Esophagus (tissue), 2 donors: ENCODE measurements around the gene LPCAT1. TPM values are rescaled to one million over a fixed set of nuclear protein-coding genes. Genes with fewer than 3 reads are reported as not detected.

Source experiments
- H3K27ac ChIP-seq, 2 donors: one replicate each; pipeline ENCODE4 v1.5.1; 2013; ENCODE audit warnings: low read depth in 2 of 2, mild to moderate bottlenecking in 2 of 2, inconsistent platforms in 1 of 2, low read length in 1 of 2, moderate library complexity in 1 of 2
- H3K27me3 ChIP-seq, 2 donors: one replicate each; pipeline ENCODE4 v1.6.1; 2013; ENCODE audit warnings: low read length in 2 of 2, control low read depth in 1 of 2, mild to moderate bottlenecking in 1 of 2; ENCODE audit not compliant: insufficient read depth in 2 of 2, control insufficient read depth in 1 of 2
- H3K36me3 ChIP-seq, 2 donors: one replicate each; pipeline ENCODE4 v1.6.1; 2013; ENCODE audit warnings: low read length in 1 of 2; ENCODE audit not compliant: control insufficient read depth in 2 of 2, insufficient read depth in 2 of 2
- H3K4me1 ChIP-seq, 2 donors: one replicate each; pipeline ENCODE4 v1.6.1; 2013; ENCODE audit warnings: low read length in 1 of 2; ENCODE audit not compliant: control insufficient read depth in 2 of 2, insufficient read depth in 2 of 2
- H3K4me3 ChIP-seq, 2 donors: one replicate each; pipeline ENCODE4 v1.5.1; 2013; ENCODE audit warnings: low read length in 2 of 2, mild to moderate bottlenecking in 2 of 2, low read depth in 1 of 2, moderate library complexity in 1 of 2
- H3K9me3 ChIP-seq, 2 donors: one replicate each; pipeline ENCODE4 v1.6.1; 2013; ENCODE audit warnings: mild to moderate bottlenecking in 2 of 2, low read depth in 1 of 2, low read length in 1 of 2, moderate library complexity in 1 of 2; ENCODE audit not compliant: control insufficient read depth in 2 of 2, insufficient read depth in 1 of 2
- WGBS, 2 donors: extraction: QIAGEN DNeasy Blood & Tissue Kit; methylation state at CpG; one replicate each; pipeline ENCODE4 v1.1.7; 2013; 5-methylcytosine and 5-hydroxymethylcytosine counted together
- polyA plus RNA-seq, 2 donors: library from polyadenylated mRNA; stranded (reverse); fragments of 200-250 nt; gene quantifications; one replicate each; pipeline ENCODE4 v1.2.3, GENCODE V29; 2013
- donor health status: healthy with polysubstance abuse.
- donor health status: Bipolar disorder and iron deficiency.

The LPCAT1 gene
- polyA plus RNA-seq, 2 donors, result 5.0 to 6.3 TPM

GRCh38 chr5:1548702-1549474, 25.1 kb upstream of the LPCAT1 start:
- Histone ChIP-seq H3K27ac (no peak overlapping the region), H3K36me3 (no peaks in the 10 kb centered on the region), H3K27me3 (peaks cover 0 to under 1% of the 10 kb centered on the region in 2 donors), H3K4me3 (no peak overlapping the region), H3K4me1 (peaks cover 3 to 9% of the 10 kb centered on the region in 2 donors), H3K9me3 (no peaks in the 10 kb centered on the region)
- 80 to 87% methylated on average over 33 of the region's 33 CpGs for WGBS, 2 donors

- Histone ChIP-seq H3K4me1 (peaks cover 2 to 8% of the 10 kb centered on the region in 2 donors), H3K36me3 (no peaks in the 10 kb centered on the region), H3K9me3 (no peaks in the 10 kb centered on the region), H3K4me3 (no peak overlapping the region), H3K27ac (no peak overlapping the region), H3K27me3 (no peaks in the 10 kb centered on the region)
- WGBS, 2 donors, result 94 to 97% methylated on average over 5 to 6 of the region's 6 CpGs
Measured at GRCh38 chr5:1547655-1548054, 23.9 kb upstream of the LPCAT1 start.

- Histone ChIP-seq H3K27ac (no peak overlapping the region), H3K36me3 (no peaks in the 10 kb centered on the region), H3K9me3 (no peaks in the 10 kb centered on the region), H3K4me3 (no peak overlapping the region), H3K4me1 (peaks cover 2 to 9% of the 10 kb centered on the region in 2 donors), H3K27me3 (no peaks in the 10 kb centered on the region)
- 94% methylated on average over 11 of the region's 11 CpGs for WGBS, 2 donors
Measured at GRCh38 chr5:1547236-1547635, 23.5 kb upstream of the LPCAT1 start.

GRCh38 chr5:1546556-1546955, 22.8 kb upstream of the LPCAT1 start:
- peaks cover 2 to 9% of the 10 kb centered on the region in 2 donors for H3K4me1 ChIP-seq
- H3K27ac ChIP-seq, result no peak overlapping the region
- 87 to 89% methylated on average over 18 of the region's 18 CpGs for WGBS, 2 donors
- no peaks in the 10 kb centered on the region for H3K27me3 ChIP-seq
- no peaks in the 10 kb centered on the region for H3K36me3 ChIP-seq
- H3K4me3 ChIP-seq, result no peak overlapping the region
- no peaks in the 10 kb centered on the region for H3K9me3 ChIP-seq

- WGBS, 2 donors, result 60 to 65% methylated on average over 6 of the region's 6 CpGs
- H3K27ac ChIP-seq, result no peak overlapping the region
- peaks cover 2 to 9% of the 10 kb centered on the region in 2 donors for H3K4me1 ChIP-seq
- no peak overlapping the region for H3K4me3 ChIP-seq
- no peaks in the 10 kb centered on the region for H3K9me3 ChIP-seq
- H3K36me3 ChIP-seq, result no peaks in the 10 kb centered on the region
- no peaks in the 10 kb centered on the region for H3K27me3 ChIP-seq
Measured at GRCh38 chr5:1545805-1546355, 22.1 kb upstream of the LPCAT1 start.

GRCh38 chr5:1545126-1545804, 21.5 kb upstream of the LPCAT1 start:
- H3K4me3 ChIP-seq, result no peak overlapping the region
- H3K4me1 ChIP-seq, result peaks cover 2 to 9% of the 10 kb centered on the region in 2 donors
- H3K27ac ChIP-seq, result no peak overlapping the region
- WGBS, 2 donors, result 83 to 85% methylated on average over 4 of the region's 4 CpGs
- no peaks in the 10 kb centered on the region for H3K36me3 ChIP-seq
- H3K27me3 ChIP-seq, result no peaks in the 10 kb centered on the region
- H3K9me3 ChIP-seq, result no peaks in the 10 kb centered on the region

GRCh38 chr5:1544294-1544961, 20.7 kb upstream of the LPCAT1 start:
- Histone ChIP-seq H3K4me3 (no peak overlapping the region), H3K27me3 (no peaks in the 10 kb centered on the region), H3K27ac (no peak overlapping the region), H3K4me1 (peaks cover 2 to 9% of the 10 kb centered on the region in 2 donors), H3K9me3 (peaks cover 2 to 3% of the 10 kb centered on the region in 2 donors), H3K36me3 (no peaks in the 10 kb centered on the region)
- WGBS, 2 donors, result 91 to 95% methylated on average over 12 of the region's 12 CpGs

GRCh38 chr5:1543398-1544293, 19.9 kb upstream of the LPCAT1 start:
- no peak overlapping the region for H3K27ac ChIP-seq
- H3K27me3 ChIP-seq, result no peaks in the 10 kb centered on the region
- 84% methylated on average over 8 of the region's 8 CpGs for WGBS, 2 donors
- peaks cover 2 to 9% of the 10 kb centered on the region in 2 donors for H3K4me1 ChIP-seq
- peaks cover 2 to 3% of the 10 kb centered on the region in 2 donors for H3K9me3 ChIP-seq
- no peak overlapping the region for H3K4me3 ChIP-seq
- H3K36me3 ChIP-seq, result no peaks in the 10 kb centered on the region

GRCh38 chr5:1542781-1543180, 19.0 kb upstream of the LPCAT1 start:
- peaks cover 2 to 3% of the 10 kb centered on the region in 2 donors for H3K9me3 ChIP-seq
- H3K27me3 ChIP-seq, result no peaks in the 10 kb centered on the region
- H3K36me3 ChIP-seq, result no peaks in the 10 kb centered on the region
- no peak overlapping the region for H3K27ac ChIP-seq
- H3K4me1 ChIP-seq, result peaks cover 2 to 9% of the 10 kb centered on the region in 2 donors
- H3K4me3 ChIP-seq, result no peak overlapping the region
- WGBS, 2 donors, result 31 to 34% methylated on average over 3 of the region's 3 CpGs
